GM23338 (cell line): ENCODE measurements around the gene GLI3. TPM values are rescaled to one million over a fixed set of nuclear protein-coding genes. Genes with fewer than 3 reads are reported as not detected.

Experiments used
- ATAC-seq: fragments of 200-7000 bp; cut with Tn5 transposase; 3 replicates; pipeline ENCODE4 v1.9.1; 2020
- DNase-seq: peaks from one replicate; pipeline ENCODE4 v3.0.0-alpha.2; 2015; ENCODE audit warnings: low spot score
- H2AFZ ChIP-seq: fragments of 200-600 bp; sonication (generic); 2 replicates; pipeline ENCODE4 v1.8.0; 2016; ENCODE audit warnings: antibody characterized with exemption, mild to moderate bottlenecking, moderate library complexity
- H3F3A ChIP-seq: fragments of 200-600 bp; sonication (generic); replicated peaks from 2 replicates; pipeline ENCODE4 v1.8.0; 2017; ENCODE audit warnings: antibody characterized with exemption, mixed run types, low read depth
- H3K27ac ChIP-seq: fragments of 200-600 bp; sonication (generic); 2 replicates; pipeline ENCODE4 v1.6.1; 2016; ENCODE audit warnings: low read depth
- H3K27me3 ChIP-seq: fragments of 200-600 bp; sonication (generic); 2 replicates; pipeline ENCODE4 v1.8.0; 2016; ENCODE audit warnings: mild to moderate bottlenecking, mixed run types, moderate library complexity; ENCODE audit not compliant: insufficient read depth
- H3K36me3 ChIP-seq: fragments of 200-600 bp; sonication (generic); 2 replicates; pipeline ENCODE4 v1.8.0; 2016; ENCODE audit warnings: mild to moderate bottlenecking; ENCODE audit not compliant: insufficient read depth
- H3K4me1 ChIP-seq: fragments of 200-600 bp; sonication (generic); 2 replicates; pipeline ENCODE4 v1.8.0; 2016; ENCODE audit warnings: mild to moderate bottlenecking, moderate library complexity; ENCODE audit not compliant: insufficient read depth
- H3K4me2 ChIP-seq: fragments of 200-600 bp; sonication (generic); 2 replicates; pipeline ENCODE4 v1.7.1; 2017; ENCODE audit warnings: mixed run types
- H3K4me3 ChIP-seq: fragments of 200-600 bp; sonication (generic); 2 replicates; pipeline ENCODE4 v1.6.1; 2016; ENCODE audit warnings: mixed run types
- H3K79me2 ChIP-seq: fragments of 200-600 bp; sonication (generic); replicated peaks from 2 replicates; pipeline ENCODE4 v1.8.0; 2017; ENCODE audit warnings: mild to moderate bottlenecking; ENCODE audit not compliant: insufficient read depth
- H3K9me2 ChIP-seq: fragments of 200-600 bp; sonication (generic); 2 replicates; pipeline ENCODE4 v1.8.0; 2017; ENCODE audit not compliant: insufficient read depth
- H4K20me1 ChIP-seq: fragments of 200-600 bp; sonication (generic); replicated peaks from 2 replicates; pipeline ENCODE4 v1.8.0; 2017; ENCODE audit warnings: mild to moderate bottlenecking; ENCODE audit not compliant: insufficient read depth
- H3K27ac Mint-ChIP-seq: 2 replicates; pipeline ENCODE4 v1.8.0; 2020; ENCODE audit warnings: inconsistent platforms, mild to moderate bottlenecking, moderate library complexity, mixed read lengths
- H3K27me3 Mint-ChIP-seq: 3 replicates; pipeline ENCODE4 v1.8.0; 2022; ENCODE audit warnings: low read depth, mild to moderate bottlenecking, moderate library complexity, mixed read lengths, inconsistent platforms; ENCODE audit not compliant: insufficient read depth, poor library complexity
- H3K36me3 Mint-ChIP-seq: 3 replicates; pipeline ENCODE4 v1.8.0; 2021; ENCODE audit warnings: low read depth, mild to moderate bottlenecking, inconsistent platforms, moderate library complexity, mixed read lengths
- H3K4me1 Mint-ChIP-seq: 3 replicates; pipeline ENCODE4 v1.8.0; 2020; ENCODE audit warnings: mild to moderate bottlenecking, inconsistent platforms, mixed read lengths
- H3K4me3 Mint-ChIP-seq: 3 replicates; pipeline ENCODE4 v1.8.0; 2021; ENCODE audit warnings: moderate library complexity, mild to moderate bottlenecking, inconsistent platforms, mixed read lengths
- H3K9me3 Mint-ChIP-seq: 3 replicates; pipeline ENCODE4 v1.8.0; 2020; ENCODE audit warnings: moderate library complexity, mild to moderate bottlenecking, inconsistent platforms, mixed read lengths
- CREB1 ChIP-seq: fragments of 250-450 bp; sonication (Bioruptor Pico); IDR thresholded peaks from 2 replicates; pipeline ENCODE4 v1.5.0; 2020; ENCODE audit warnings: low read depth, mild to moderate bottlenecking, moderate library complexity
- JUNB ChIP-seq: IDR thresholded peaks from one replicate; pipeline ENCODE4 v1.6.1; 2016; ENCODE audit warnings: antibody characterized with exemption; ENCODE audit not compliant: unreplicated experiment
- POLR2AphosphoS5 ChIP-seq: IDR thresholded peaks from 2 replicates; pipeline ENCODE4 v1.6.1; 2016; ENCODE audit warnings: antibody characterized with exemption, low read depth
- STAT1 ChIP-seq: IDR thresholded peaks from one replicate; pipeline ENCODE4 v1.6.1; 2016; ENCODE audit warnings: antibody characterized with exemption; ENCODE audit not compliant: unreplicated experiment
- ZNF114 ChIP-seq: fragments of 250-450 bp; sonication (Bioruptor Pico); IDR thresholded peaks from 2 replicates; pipeline ENCODE4 v1.5.0; 2020; ENCODE audit warnings: mild to moderate bottlenecking, moderate library complexity
- ZNF331 ChIP-seq: fragments of 250-450 bp; sonication (Bioruptor Pico); IDR thresholded peaks from 2 replicates; pipeline ENCODE4 v1.5.0; 2020; ENCODE audit warnings: low read depth, mild to moderate bottlenecking, moderate library complexity
- polyA plus RNA-seq: library from polyadenylated mRNA; unstranded; fragments of >200 nt; fragmentation: Nextera tagmentation; extraction: Ambion mirVana; gene quantifications from 2 replicates; pipeline ENCODE4 v1.2.1, GENCODE V29; 2016
- total RNA-seq: library from RNA; depleted of rRNA; stranded (reverse); fragments of >200 nt; shearing (Covaris generic); gene quantifications from 2 replicates; pipeline ENCODE4 v1.2.3, GENCODE V29; 2014
- TF ChIP-seq, protein P1 (sequence below): IDR thresholded peaks from one replicate; pipeline ENCODE4 v1.6.1; 2018; ENCODE audit warnings: antibody characterized with exemption; ENCODE audit not compliant: unreplicated experiment
- TF ChIP-seq, protein P2 (sequence below): fragments of 250-450 bp; sonication (Bioruptor Pico); IDR thresholded peaks from 2 replicates; pipeline ENCODE4 v1.5.0; 2020; ENCODE audit warnings: mild to moderate bottlenecking, moderate library complexity

GLI3 gene
- total and polyA plus RNA-seq, 2 experiments from 2014 or later, result 16.1 to 17.9 TPM

DNA sequence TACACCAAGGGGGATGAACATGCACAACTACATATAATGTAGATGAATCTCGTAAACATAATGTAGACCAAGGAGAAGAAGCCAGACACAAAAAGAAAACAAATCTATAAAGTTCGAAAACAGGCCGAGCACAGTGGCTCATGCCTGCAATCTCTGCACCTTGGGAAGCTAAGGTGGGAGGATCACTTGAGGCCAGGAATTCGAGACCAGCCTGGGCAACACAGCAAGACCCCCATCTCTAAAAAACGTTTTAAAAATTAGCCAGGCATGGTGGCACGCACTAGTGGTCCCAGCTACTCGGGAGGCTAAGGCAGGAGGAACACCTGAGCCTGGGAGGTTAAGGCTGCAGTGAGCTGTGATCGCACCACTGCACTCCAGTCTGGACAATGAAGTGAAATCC is 68.5 kb downstream of the GLI3 start:
- Mint-ChIP-seq H3K4me3 (no peak overlapping the region), H3K27ac (no peak overlapping the region), H3K9me3 (no peaks in the 10 kb centered on the region), H3K27me3 (no peaks in the 10 kb centered on the region), H3K4me1 (peaks cover 4% of the 10 kb centered on the region; the same call in 2 of the 3 replicates), H3K36me3 (no peaks in the 10 kb centered on the region)
- H4K20me1 ChIP-seq, result peaks cover 9% of the 10 kb centered on the region
- H3K36me3 ChIP-seq, result no peaks in the 10 kb centered on the region
- ATAC-seq (no peak), DNase-seq (no peak)
- H3K4me2 ChIP-seq, result no peak overlapping the region
- H3K27ac ChIP-seq, result no peak overlapping the region
- H3K4me3 ChIP-seq, result no peak overlapping the region
- no peaks in the 10 kb centered on the region for H3F3A ChIP-seq
- H3K27me3 ChIP-seq, result no peaks in the 10 kb centered on the region
- H3K4me1 ChIP-seq, result no peaks in the 10 kb centered on the region
- H2AFZ ChIP-seq, result no peak overlapping the region
- H3K9me2 ChIP-seq, result no peaks in the 10 kb centered on the region
- TF ChIP-seq, protein P1, sequence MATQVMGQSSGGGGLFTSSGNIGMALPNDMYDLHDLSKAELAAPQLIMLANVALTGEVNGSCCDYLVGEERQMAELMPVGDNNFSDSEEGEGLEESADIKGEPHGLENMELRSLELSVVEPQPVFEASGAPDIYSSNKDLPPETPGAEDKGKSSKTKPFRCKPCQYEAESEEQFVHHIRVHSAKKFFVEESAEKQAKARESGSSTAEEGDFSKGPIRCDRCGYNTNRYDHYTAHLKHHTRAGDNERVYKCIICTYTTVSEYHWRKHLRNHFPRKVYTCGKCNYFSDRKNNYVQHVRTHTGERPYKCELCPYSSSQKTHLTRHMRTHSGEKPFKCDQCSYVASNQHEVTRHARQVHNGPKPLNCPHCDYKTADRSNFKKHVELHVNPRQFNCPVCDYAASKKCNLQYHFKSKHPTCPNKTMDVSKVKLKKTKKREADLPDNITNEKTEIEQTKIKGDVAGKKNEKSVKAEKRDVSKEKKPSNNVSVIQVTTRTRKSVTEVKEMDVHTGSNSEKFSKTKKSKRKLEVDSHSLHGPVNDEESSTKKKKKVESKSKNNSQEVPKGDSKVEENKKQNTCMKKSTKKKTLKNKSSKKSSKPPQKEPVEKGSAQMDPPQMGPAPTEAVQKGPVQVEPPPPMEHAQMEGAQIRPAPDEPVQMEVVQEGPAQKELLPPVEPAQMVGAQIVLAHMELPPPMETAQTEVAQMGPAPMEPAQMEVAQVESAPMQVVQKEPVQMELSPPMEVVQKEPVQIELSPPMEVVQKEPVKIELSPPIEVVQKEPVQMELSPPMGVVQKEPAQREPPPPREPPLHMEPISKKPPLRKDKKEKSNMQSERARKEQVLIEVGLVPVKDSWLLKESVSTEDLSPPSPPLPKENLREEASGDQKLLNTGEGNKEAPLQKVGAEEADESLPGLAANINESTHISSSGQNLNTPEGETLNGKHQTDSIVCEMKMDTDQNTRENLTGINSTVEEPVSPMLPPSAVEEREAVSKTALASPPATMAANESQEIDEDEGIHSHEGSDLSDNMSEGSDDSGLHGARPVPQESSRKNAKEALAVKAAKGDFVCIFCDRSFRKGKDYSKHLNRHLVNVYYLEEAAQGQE, result no peak
- TF ChIP-seq, protein P2, sequence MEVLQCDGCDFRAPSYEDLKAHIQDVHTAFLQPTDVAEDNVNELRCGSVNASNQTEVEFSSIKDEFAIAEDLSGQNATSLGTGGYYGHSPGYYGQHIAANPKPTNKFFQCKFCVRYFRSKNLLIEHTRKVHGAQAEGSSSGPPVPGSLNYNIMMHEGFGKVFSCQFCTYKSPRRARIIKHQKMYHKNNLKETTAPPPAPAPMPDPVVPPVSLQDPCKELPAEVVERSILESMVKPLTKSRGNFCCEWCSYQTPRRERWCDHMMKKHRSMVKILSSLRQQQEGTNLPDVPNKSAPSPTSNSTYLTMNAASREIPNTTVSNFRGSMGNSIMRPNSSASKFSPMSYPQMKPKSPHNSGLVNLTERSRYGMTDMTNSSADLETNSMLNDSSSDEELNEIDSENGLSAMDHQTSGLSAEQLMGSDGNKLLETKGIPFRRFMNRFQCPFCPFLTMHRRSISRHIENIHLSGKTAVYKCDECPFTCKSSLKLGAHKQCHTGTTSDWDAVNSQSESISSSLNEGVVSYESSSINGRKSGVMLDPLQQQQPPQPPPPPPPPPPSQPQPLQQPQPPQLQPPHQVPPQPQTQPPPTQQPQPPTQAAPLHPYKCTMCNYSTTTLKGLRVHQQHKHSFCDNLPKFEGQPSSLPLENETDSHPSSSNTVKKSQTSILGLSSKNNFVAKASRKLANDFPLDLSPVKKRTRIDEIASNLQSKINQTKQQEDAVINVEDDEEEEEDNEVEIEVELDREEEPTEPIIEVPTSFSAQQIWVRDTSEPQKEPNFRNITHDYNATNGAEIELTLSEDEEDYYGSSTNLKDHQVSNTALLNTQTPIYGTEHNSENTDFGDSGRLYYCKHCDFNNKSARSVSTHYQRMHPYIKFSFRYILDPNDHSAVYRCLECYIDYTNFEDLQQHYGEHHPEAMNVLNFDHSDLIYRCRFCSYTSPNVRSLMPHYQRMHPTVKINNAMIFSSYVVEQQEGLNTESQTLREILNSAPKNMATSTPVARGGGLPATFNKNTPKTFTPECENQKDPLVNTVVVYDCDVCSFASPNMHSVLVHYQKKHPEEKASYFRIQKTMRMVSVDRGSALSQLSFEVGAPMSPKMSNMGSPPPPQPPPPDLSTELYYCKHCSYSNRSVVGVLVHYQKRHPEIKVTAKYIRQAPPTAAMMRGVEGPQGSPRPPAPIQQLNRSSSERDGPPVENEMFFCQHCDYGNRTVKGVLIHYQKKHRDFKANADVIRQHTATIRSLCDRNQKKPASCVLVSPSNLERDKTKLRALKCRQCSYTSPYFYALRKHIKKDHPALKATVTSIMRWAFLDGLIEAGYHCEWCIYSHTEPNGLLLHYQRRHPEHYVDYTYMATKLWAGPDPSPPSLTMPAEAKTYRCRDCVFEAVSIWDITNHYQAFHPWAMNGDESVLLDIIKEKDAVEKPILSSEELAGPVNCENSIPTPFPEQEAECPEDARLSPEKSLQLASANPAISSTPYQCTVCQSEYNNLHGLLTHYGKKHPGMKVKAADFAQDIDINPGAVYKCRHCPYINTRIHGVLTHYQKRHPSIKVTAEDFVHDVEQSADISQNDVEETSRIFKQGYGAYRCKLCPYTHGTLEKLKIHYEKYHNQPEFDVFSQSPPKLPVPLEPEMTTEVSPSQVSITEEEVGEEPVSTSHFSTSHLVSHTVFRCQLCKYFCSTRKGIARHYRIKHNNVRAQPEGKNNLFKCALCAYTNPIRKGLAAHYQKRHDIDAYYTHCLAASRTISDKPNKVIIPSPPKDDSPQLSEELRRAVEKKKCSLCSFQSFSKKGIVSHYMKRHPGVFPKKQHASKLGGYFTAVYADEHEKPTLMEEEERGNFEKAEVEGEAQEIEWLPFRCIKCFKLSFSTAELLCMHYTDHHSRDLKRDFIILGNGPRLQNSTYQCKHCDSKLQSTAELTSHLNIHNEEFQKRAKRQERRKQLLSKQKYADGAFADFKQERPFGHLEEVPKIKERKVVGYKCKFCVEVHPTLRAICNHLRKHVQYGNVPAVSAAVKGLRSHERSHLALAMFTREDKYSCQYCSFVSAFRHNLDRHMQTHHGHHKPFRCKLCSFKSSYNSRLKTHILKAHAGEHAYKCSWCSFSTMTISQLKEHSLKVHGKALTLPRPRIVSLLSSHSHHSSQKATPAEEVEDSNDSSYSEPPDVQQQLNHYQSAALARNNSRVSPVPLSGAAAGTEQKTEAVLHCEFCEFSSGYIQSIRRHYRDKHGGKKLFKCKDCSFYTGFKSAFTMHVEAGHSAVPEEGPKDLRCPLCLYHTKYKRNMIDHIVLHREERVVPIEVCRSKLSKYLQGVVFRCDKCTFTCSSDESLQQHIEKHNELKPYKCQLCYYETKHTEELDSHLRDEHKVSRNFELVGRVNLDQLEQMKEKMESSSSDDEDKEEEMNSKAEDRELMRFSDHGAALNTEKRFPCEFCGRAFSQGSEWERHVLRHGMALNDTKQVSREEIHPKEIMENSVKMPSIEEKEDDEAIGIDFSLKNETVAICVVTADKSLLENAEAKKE (CRISPR knock-in tag), result no peak
- TF ChIP-seq CREB1 (no peak), STAT1 (no peak), POLR2AphosphoS5 (no peak), ZNF331 (CRISPR knock-in tag) (no peak), JUNB (no peak), ZNF114 (CRISPR knock-in tag) (no peak)
- peaks cover 6% of the 10 kb centered on the region for H3K79me2 ChIP-seq
